Left ventricle myocardium inferior (tissue), 1 donor: ENCODE data around the gene STK39. TPM values are rescaled to one million over a fixed set of nuclear protein-coding genes. Genes with fewer than 3 reads are reported as not detected.

Experiments
- DNase-seq: peaks from one replicate; pipeline ENCODE4 v3.0.0-alpha.2; 2020
- H3K27ac ChIP-seq: fragments of 200-600 bp; replicated peaks from 2 replicates; pipeline ENCODE4 v1.8.0; 2021
- H3K27me3 ChIP-seq: fragments of 200-600 bp; 2 replicates; pipeline ENCODE4 v1.8.0; 2021; ENCODE audit warnings: low read depth
- H3K36me3 ChIP-seq: fragments of 200-600 bp; 2 replicates; pipeline ENCODE4 v1.8.0; 2021
- H3K4me1 ChIP-seq: fragments of 200-600 bp; 2 replicates; pipeline ENCODE4 v1.8.0; 2021
- H3K4me3 ChIP-seq: fragments of 200-600 bp; 2 replicates; pipeline ENCODE4 v1.8.0; 2021; ENCODE audit warnings: mild to moderate bottlenecking, moderate library complexity
- H3K9me3 ChIP-seq: fragments of 200-600 bp; replicated peaks from 2 replicates; pipeline ENCODE4 v1.8.0; 2021
- CTCF ChIP-seq: fragments of 200-600 bp; IDR thresholded peaks from 2 replicates; pipeline ENCODE4 v1.8.0; 2021; ENCODE audit warnings: antibody characterized with exemption, mild to moderate bottlenecking, borderline replicate concordance
- intact Hi-C: fragments of 100-400 bp; cut with micrococcal nuclease; formaldehyde crosslinking; loops from one replicate; pipeline ENCODE4 v1.11.0; 2022
- total RNA-seq: library from RNA; stranded (reverse); fragmentation: NEBNext Ultra II Directional; extraction: Animal tissue kit (Norgen Biotek cat#: 25700); gene quantifications from one replicate; pipeline ENCODE4 v1.2.1, GENCODE V29; 2021
- donor health status: DM: no; HTN: yes; CAD: no; lungs with severe emphysema.

STK39 gene
- total RNA-seq, 1 donor from 2014 or later: 23.2 TPM

- Histone ChIP-seq H3K27ac (no peak overlapping the region), H3K4me1 (no peaks in the 10 kb centered on the region), H3K27me3 (no peaks in the 10 kb centered on the region), H3K36me3 (no peaks in the 10 kb centered on the region), H3K4me3 (no peak overlapping the region), H3K9me3 (no peaks in the 10 kb centered on the region)
- TF ChIP-seq CTCF: no peak
- intact Hi-C loops: no loop called here
- no peak for DNase-seq
Observed at GRCh38 chr2:168021800-168022587, 225.4 kb downstream of the STK39 start.

GRCh38 chr2:168015274-168015953 lies 232.0 kb downstream of the STK39 start:
- no peaks in the 10 kb centered on the region for H3K9me3 ChIP-seq
- peaks cover 8% of the 10 kb centered on the region for H3K4me1 ChIP-seq
- no peak overlapping the region for H3K4me3 ChIP-seq
- intact Hi-C loops: no loop called here
- peaks cover 8% of the 10 kb centered on the region for H3K36me3 ChIP-seq
- no peak for DNase-seq
- no peaks in the 10 kb centered on the region for H3K27me3 ChIP-seq
- TF ChIP-seq CTCF: no peak
- H3K27ac ChIP-seq: no peak overlapping the region

- H3K36me3 ChIP-seq: peaks cover 13% of the 10 kb centered on the region
- intact Hi-C loops: no loop called here
- no peaks in the 10 kb centered on the region for H3K9me3 ChIP-seq
Observed at GRCh38 chr2:168009900-168010299, 237.5 kb downstream of the STK39 start.

GRCh38 chr2:168008646-168009195 lies 238.7 kb downstream of the STK39 start:
- no peak for DNase-seq
- Histone ChIP-seq H3K27me3 (no peaks in the 10 kb centered on the region), H3K27ac (no peak overlapping the region), H3K4me3 (no peak overlapping the region), H3K4me1 (peaks cover 19% of the 10 kb centered on the region), H3K36me3 (peaks cover 13% of the 10 kb centered on the region), H3K9me3 (no peaks in the 10 kb centered on the region)
- TF ChIP-seq CTCF: no peak
- intact Hi-C loops: no loop called here

More at GRCh38 chr2:168009900-168010299, 237.5 kb downstream of the STK39 start:
- H3K27ac ChIP-seq: no peak overlapping the region
- DNase-seq: no peak
- H3K4me1 ChIP-seq: peaks cover 27% of the 10 kb centered on the region
- no peaks in the 10 kb centered on the region for H3K27me3 ChIP-seq
- TF ChIP-seq CTCF: no peak
- no peak overlapping the region for H3K4me3 ChIP-seq

GRCh38 chr2:168006498-168006897 lies 240.9 kb downstream of the STK39 start:
- H3K4me3 ChIP-seq: no peak overlapping the region
- intact Hi-C loops: no loop called here
- H3K27me3 ChIP-seq: no peaks in the 10 kb centered on the region
- H3K36me3 ChIP-seq: peaks cover 5% of the 10 kb centered on the region
- TF ChIP-seq CTCF: no peak
- peaks cover 19% of the 10 kb centered on the region for H3K4me1 ChIP-seq
- DNase-seq: no peak
- H3K9me3 ChIP-seq: no peaks in the 10 kb centered on the region
- H3K27ac ChIP-seq: no peak overlapping the region
